ENCODE data around the gene CDK19.

CDK19 gene

DNA sequence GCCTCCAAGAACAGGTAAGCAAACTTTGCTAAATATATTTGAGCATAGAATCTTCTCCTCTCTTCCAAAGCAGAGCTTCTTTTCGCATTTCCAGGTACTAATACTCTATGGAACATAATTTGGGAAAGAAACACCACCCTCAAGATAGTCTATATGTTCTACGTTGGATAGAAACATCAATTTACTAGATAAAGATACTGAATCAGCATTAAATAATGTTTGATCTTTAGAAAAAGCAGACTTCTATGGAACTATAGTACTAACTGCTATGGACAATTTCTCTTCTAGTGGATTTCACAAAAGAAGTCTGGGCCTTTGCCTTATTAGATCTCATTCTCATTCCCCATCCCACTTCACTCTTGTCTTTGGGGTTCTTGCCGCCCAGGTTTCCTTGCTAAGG lies 103.0 kb downstream of the CDK19 start:
- Histone ChIP-seq H3K23ac (ENCODE audit: low read length) (no peak overlapping the region), H3K27me3 (ENCODE audit: insufficient read depth, low read length) (no peaks in the 10 kb centered on the region), H4K91ac (ENCODE audit: low read depth, low read length) (no peak overlapping the region), H2BK5ac (ENCODE audit: low read depth, low read length, poor library complexity) (no peak overlapping the region), H4K8ac (ENCODE audit: low read depth, low read length) (no peak overlapping the region), H4K12ac (ENCODE audit: low read depth, low read length) (no peak overlapping the region), H3K27ac (ENCODE audit: low read depth, low read length) (no peak overlapping the region), H2BK120ac (ENCODE audit: insufficient read depth, low read length, poor library complexity) (no peak overlapping the region), H3K36me3 (ENCODE audit: control insufficient read depth in 1 of 2, insufficient read depth in 2 of 2, low read length in 2 of 2) (peaks cover 0 to 2% of the 10 kb centered on the region in 2 experiments), H3K79me1 (ENCODE audit: low read length) (no peaks in the 10 kb centered on the region), H3K9ac (ENCODE audit: low read length) (no peak overlapping the region), H3K9me3 (ENCODE audit: insufficient read depth, low read depth, low read length) (no peaks in the 10 kb centered on the region), H2BK12ac (ENCODE audit: low read length) (no peak overlapping the region), H3K14ac (ENCODE audit: low read length) (no peak overlapping the region), H2AK5ac (ENCODE audit: low read length) (no peak overlapping the region), H3K18ac (ENCODE audit: low read length) (no peak overlapping the region), H3K4me2 (ENCODE audit: low read length) (no peak overlapping the region), H3K4ac (ENCODE audit: low read depth, low read length) (no peak overlapping the region), H3K79me2 (ENCODE audit: control insufficient read depth, insufficient read depth, low read length, poor library complexity) (no peaks in the 10 kb centered on the region), H3K4me3 (ENCODE audit: low read depth, low read length) (no peak overlapping the region), H2AFZ (ENCODE audit: insufficient read depth, low read length, poor library complexity) (no peak overlapping the region), H3K4me1 (ENCODE audit: control insufficient read depth in 1 of 2, insufficient read depth in 2 of 2, low read length in 2 of 2) (no peaks in the 10 kb centered on the region)
- DNase-seq: no peak
- no CpG with 5 or more reads among the region's 3 CpGs for WGBS (ENCODE audit: extremely low coverage, insufficient coverage, insufficient read length)

DNA sequence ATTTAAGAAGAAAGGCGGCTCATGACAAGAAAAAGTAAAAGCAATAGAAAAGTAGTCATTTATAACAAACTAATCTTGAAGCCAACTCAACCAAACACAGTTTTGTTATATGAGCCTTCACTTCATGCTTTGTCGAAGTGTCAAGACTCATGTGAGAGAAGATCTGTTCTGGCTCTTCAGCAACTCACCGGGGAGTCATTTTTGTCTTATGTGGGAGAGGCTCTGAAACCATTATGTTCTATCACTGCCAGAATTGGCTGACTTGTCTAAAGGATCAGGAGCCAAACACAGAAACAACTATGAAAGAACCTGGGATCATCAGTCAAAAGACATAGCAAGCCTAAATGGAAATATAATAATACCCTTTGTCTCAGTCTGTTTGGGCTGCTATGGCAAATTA lies 105.2 kb downstream of the CDK19 start:
- Histone ChIP-seq H3K4me2 (ENCODE audit: low read length) (no peak overlapping the region), H2BK12ac (ENCODE audit: low read length) (no peak overlapping the region), H4K91ac (ENCODE audit: low read depth, low read length) (no peak overlapping the region), H2AFZ (ENCODE audit: insufficient read depth, low read length, poor library complexity) (no peak overlapping the region), H3K4me3 (ENCODE audit: low read depth, low read length) (no peak overlapping the region), H2BK5ac (ENCODE audit: low read depth, low read length, poor library complexity) (no peak overlapping the region), H3K9me3 (ENCODE audit: insufficient read depth, low read depth, low read length) (no peaks in the 10 kb centered on the region), H3K4ac (ENCODE audit: low read depth, low read length) (no peak overlapping the region), H3K9ac (ENCODE audit: low read length) (no peak overlapping the region), H2AK5ac (ENCODE audit: low read length) (no peak overlapping the region), H3K14ac (ENCODE audit: low read length) (no peak overlapping the region), H3K79me1 (ENCODE audit: low read length) (no peaks in the 10 kb centered on the region), H3K4me1 (ENCODE audit: control insufficient read depth in 1 of 2, insufficient read depth in 2 of 2, low read length in 2 of 2) (no peaks in the 10 kb centered on the region), H3K27ac (ENCODE audit: low read depth, low read length) (no peak overlapping the region), H3K27me3 (ENCODE audit: insufficient read depth, low read length) (no peaks in the 10 kb centered on the region), H3K18ac (ENCODE audit: low read length) (no peak overlapping the region), H3K79me2 (ENCODE audit: control insufficient read depth, insufficient read depth, low read length, poor library complexity) (no peaks in the 10 kb centered on the region), H2BK120ac (ENCODE audit: insufficient read depth, low read length, poor library complexity) (no peak overlapping the region), H3K36me3 (ENCODE audit: control insufficient read depth in 1 of 2, insufficient read depth in 2 of 2, low read length in 2 of 2) (peaks cover 0 to 2% of the 10 kb centered on the region in 2 experiments), H4K8ac (ENCODE audit: low read depth, low read length) (no peak overlapping the region), H3K23ac (ENCODE audit: low read length) (no peak overlapping the region), H4K12ac (ENCODE audit: low read depth, low read length) (no peak overlapping the region)
- WGBS (ENCODE audit: extremely low coverage, insufficient coverage, insufficient read length): no CpG with 5 or more reads among the region's 3 CpGs
- no peak for DNase-seq

DNA sequence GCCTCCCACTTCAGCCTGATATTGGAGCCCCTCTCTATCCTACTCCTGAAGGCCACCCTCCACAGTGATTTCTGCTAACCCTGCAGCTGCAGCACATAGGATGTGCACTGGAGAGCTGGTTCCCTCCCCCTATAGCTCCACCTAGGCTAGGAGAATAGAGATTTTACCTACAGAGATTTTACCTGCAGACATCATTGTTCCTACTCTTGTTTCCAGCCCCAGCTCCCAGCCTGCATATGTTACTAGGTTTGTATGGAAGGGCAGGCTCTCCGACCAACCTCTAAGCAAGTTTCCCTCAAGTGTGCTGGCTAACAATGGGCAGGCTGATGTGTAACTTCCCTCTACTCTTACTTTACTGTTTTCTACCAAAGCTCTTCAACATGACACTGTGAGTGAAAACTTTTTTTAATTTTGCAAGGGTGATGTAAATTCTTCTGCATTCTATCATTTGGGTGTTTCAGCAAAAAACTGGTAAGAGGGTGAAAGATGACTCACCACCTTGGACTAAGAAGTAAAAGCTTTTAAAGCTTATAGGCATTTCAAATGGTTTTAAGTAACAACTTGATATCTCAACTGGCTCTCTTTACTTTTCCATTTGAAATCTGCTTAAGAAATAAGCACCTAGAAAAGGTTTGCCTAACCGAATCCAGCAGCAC lies 106.8 kb downstream of the CDK19 start:
- peaks cover 0 to 2% of the 10 kb centered on the region in 2 experiments for H3K36me3 ChIP-seq (ENCODE audit: control insufficient read depth in 1 of 2, insufficient read depth in 2 of 2, low read length in 2 of 2)
- H4K12ac ChIP-seq (ENCODE audit: low read depth, low read length): no peak overlapping the region
- no peak overlapping the region for H3K27ac ChIP-seq (ENCODE audit: low read depth, low read length)
- H3K4me2 ChIP-seq (ENCODE audit: low read length): no peak overlapping the region
- no peak overlapping the region for H2BK12ac ChIP-seq (ENCODE audit: low read length)
- no peak overlapping the region for H3K4me3 ChIP-seq (ENCODE audit: low read depth, low read length)
- no peak overlapping the region for H3K18ac ChIP-seq (ENCODE audit: low read length)
- no peak overlapping the region for H3K23ac ChIP-seq (ENCODE audit: low read length)
- no peak overlapping the region for H2BK120ac ChIP-seq (ENCODE audit: insufficient read depth, low read length, poor library complexity)
- H3K79me2 ChIP-seq (ENCODE audit: control insufficient read depth, insufficient read depth, low read length, poor library complexity): no peaks in the 10 kb centered on the region
- no peaks in the 10 kb centered on the region for H3K27me3 ChIP-seq (ENCODE audit: insufficient read depth, low read length)
- H2AK5ac ChIP-seq (ENCODE audit: low read length): no peak overlapping the region
- no peak overlapping the region for H3K4ac ChIP-seq (ENCODE audit: low read depth, low read length)
- H3K9me3 ChIP-seq (ENCODE audit: insufficient read depth, low read depth, low read length): no peaks in the 10 kb centered on the region
- no peak overlapping the region for H3K14ac ChIP-seq (ENCODE audit: low read length)
- no peak overlapping the region for H4K91ac ChIP-seq (ENCODE audit: low read depth, low read length)
- peaks cover 1% of the 10 kb centered on the region for H3K79me1 ChIP-seq (ENCODE audit: low read length)
- H4K8ac ChIP-seq (ENCODE audit: low read depth, low read length): no peak overlapping the region
- no peak overlapping the region for H2BK5ac ChIP-seq (ENCODE audit: low read depth, low read length, poor library complexity)
- H3K4me1 ChIP-seq (ENCODE audit: control insufficient read depth in 1 of 2, insufficient read depth in 2 of 2, low read length in 2 of 2): no peaks in the 10 kb centered on the region
- WGBS (ENCODE audit: extremely low coverage, insufficient coverage, insufficient read length): no CpG with 5 or more reads among the region's 2 CpGs
- no peak for DNase-seq
- no peak overlapping the region for H2AFZ ChIP-seq (ENCODE audit: insufficient read depth, low read length, poor library complexity)
- no peak overlapping the region for H3K9ac ChIP-seq (ENCODE audit: low read length)

DNA sequence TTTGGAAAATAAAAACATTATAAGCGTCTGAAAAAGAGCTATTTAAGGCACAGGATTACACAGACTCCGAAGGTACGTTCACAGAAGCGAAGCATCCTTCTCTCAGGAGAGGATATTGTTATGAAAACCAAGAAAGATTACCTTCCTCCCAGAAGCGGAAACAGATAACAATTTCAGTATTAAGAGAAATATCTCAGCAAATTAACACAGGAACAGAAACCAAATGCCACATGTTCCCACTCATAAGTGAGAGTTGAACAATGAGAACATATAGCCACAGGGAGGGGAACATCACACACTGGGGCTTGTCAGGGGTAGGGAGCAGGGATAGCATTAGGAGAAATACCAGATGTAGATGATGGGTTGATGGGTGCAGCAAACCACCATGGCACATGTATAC lies 109.7 kb downstream of the CDK19 start:
- Histone ChIP-seq H3K4ac (ENCODE audit: low read depth, low read length) (no peak overlapping the region), H3K79me1 (ENCODE audit: low read length) (peaks cover 2% of the 10 kb centered on the region), H3K18ac (ENCODE audit: low read length) (no peak overlapping the region), H3K27me3 (ENCODE audit: insufficient read depth, low read length) (no peaks in the 10 kb centered on the region), H2BK12ac (ENCODE audit: low read length) (no peak overlapping the region), H4K91ac (ENCODE audit: low read depth, low read length) (no peak overlapping the region), H3K79me2 (ENCODE audit: control insufficient read depth, insufficient read depth, low read length, poor library complexity) (no peaks in the 10 kb centered on the region), H2AFZ (ENCODE audit: insufficient read depth, low read length, poor library complexity) (no peak overlapping the region), H3K4me1 (ENCODE audit: control insufficient read depth in 1 of 2, insufficient read depth in 2 of 2, low read length in 2 of 2) (no peaks in the 10 kb centered on the region), H3K23ac (ENCODE audit: low read length) (no peak overlapping the region), H3K27ac (ENCODE audit: low read depth, low read length) (no peak overlapping the region), H4K12ac (ENCODE audit: low read depth, low read length) (no peak overlapping the region), H2BK5ac (ENCODE audit: low read depth, low read length, poor library complexity) (no peak overlapping the region), H3K4me3 (ENCODE audit: low read depth, low read length) (no peak overlapping the region), H3K14ac (ENCODE audit: low read length) (no peak overlapping the region), H2AK5ac (ENCODE audit: low read length) (no peak overlapping the region), H3K9ac (ENCODE audit: low read length) (no peak overlapping the region), H4K8ac (ENCODE audit: low read depth, low read length) (no peak overlapping the region), H3K4me2 (ENCODE audit: low read length) (no peak overlapping the region), H3K36me3 (ENCODE audit: control insufficient read depth in 1 of 2, insufficient read depth in 2 of 2, low read length in 2 of 2) (no peaks in the 10 kb centered on the region), H3K9me3 (ENCODE audit: insufficient read depth, low read depth, low read length) (no peaks in the 10 kb centered on the region), H2BK120ac (ENCODE audit: insufficient read depth, low read length, poor library complexity) (no peak overlapping the region)
- DNase-seq: no peak
- WGBS (ENCODE audit: extremely low coverage, insufficient coverage, insufficient read length): no CpG with 5 or more reads among the region's 5 CpGs

Data from trophoblast cell (in vitro differentiated cells and primary cell).